Motor neuron (in vitro differentiated cells): ENCODE results near the gene EPHA6. TPM values are rescaled to one million over a fixed set of nuclear protein-coding genes. Genes with fewer than 3 reads are reported as not detected.
A peak's percentile ranks its signal among the peaks of the same experiment; 100 is the strongest.
"Not testable (repeated sequence)": the region's sequence is repeated elsewhere in the genome, so short reads cannot be mapped to it uniquely, and the experiment has no call there.

Experiments used
- ATAC-seq, 8 experiments: fragments of 200-7000 bp; cut with Tn5 transposase; replicated peaks in 6 of 8; 2 replicates each; pipeline ENCODE4 v1.8.0; 2021; ENCODE audit warnings: mild to moderate bottlenecking in 8 of 8, moderate library complexity in 8 of 8
- H3K27ac ChIP-seq, 2 donors: fragments of 250-450 bp; sonication (Bioruptor Pico); 2 replicates each; pipeline ENCODE4 v1.9.0; 2021; ENCODE audit warnings: antibody characterized with exemption in 2 of 2, mild to moderate bottlenecking in 2 of 2, moderate library complexity in 1 of 2
- H3K4me1 ChIP-seq, 2 donors: fragments of 250-450 bp; sonication (Bioruptor Pico); replicated peaks in 1 of 2; 2 replicates each; pipeline ENCODE4 v1.6.1; 2021; ENCODE audit warnings: antibody characterized with exemption in 2 of 2, mild to moderate bottlenecking in 2 of 2, moderate library complexity in 1 of 2
- H3K4me3 ChIP-seq, 5 donors: fragments of 250-450 bp; sonication (Bioruptor Pico); 2 replicates each; pipeline ENCODE4 v1.9.0; 2021; ENCODE audit warnings: antibody characterized with exemption in 5 of 5, mild to moderate bottlenecking in 5 of 5, moderate library complexity in 4 of 5
- WGBS, 10 experiments: fragments of 450-650 bp; shearing (Covaris generic); methylation state at CpG; one replicate each; pipeline ENCODE4 v1.0.0; 2022; 5-methylcytosine and 5-hydroxymethylcytosine counted together
- in situ Hi-C, 9 experiments: fragments of 400-800 bp; cut with MboI; loops; one replicate each; pipeline ENCODE4 v1.15.0; 2021; ENCODE audit warnings: low sequenced_read_pairs in 9 of 9, low pct_unique_long_range_greater_than_20kb in 2 of 9; ENCODE audit not compliant: unreplicated experiment in 9 of 9
- total RNA-seq, 8 experiments: library from RNA; unstranded; fragments of 300-600 nt; gene quantifications; 2 replicates each; pipeline versions ENCODE4 v1.2.3 to v1.2.4, GENCODE V29; 2022

The EPHA6 gene
- total RNA-seq, 8 experiments from 2014 or later = 0.31 to 11.2 (median 5.6) TPM

- WGBS, 10 experiments = 27 to 100% (median 94%) methylated on average over 2 to 4 of the region's 4 CpGs; no CpG with 5 or more reads in 1 of the 10 experiments
- no peak for ATAC-seq
Observed at GRCh38 chr3:96958856-96959255, 144.5 kb downstream of the EPHA6 start.

GRCh38 chr3:96959474-96959873 lies 145.1 kb downstream of the EPHA6 start:
- 0 to 100% (median 73%) methylated on average over 1 of the region's 1 CpG for WGBS, 10 experiments
- in situ Hi-C loops = no loop called here
- no peak overlapping the region for H3K27ac ChIP-seq
- H3K4me1 ChIP-seq = peaks cover 0 to 1% of the 10 kb centered on the region in 2 donors
- no peak overlapping the region for H3K4me3 ChIP-seq
- ATAC-seq = no peak

More at GRCh38 chr3:96958856-96959255, 144.5 kb downstream of the EPHA6 start:
- Histone ChIP-seq H3K4me1 (no peaks in the 10 kb centered on the region), H3K27ac (no peak overlapping the region), H3K4me3 (no peak overlapping the region)
- in situ Hi-C loops = no loop called here

GRCh38 chr3:96959901-96960641 lies 145.7 kb downstream of the EPHA6 start:
- H3K27ac ChIP-seq = no peak overlapping the region
- 0 to 100% (median 90%) methylated on average over 1 to 4 of the region's 4 CpGs for WGBS, 10 experiments
- no peak overlapping the region for H3K4me3 ChIP-seq
- in situ Hi-C loops = no loop called here
- H3K4me1 ChIP-seq = peaks cover 0 to 3% of the 10 kb centered on the region in 2 donors
- no peak for ATAC-seq

GRCh38 chr3:96960661-96961330 lies 146.4 kb downstream of the EPHA6 start:
- ATAC-seq = no peak
- 0 to 100% (median 84%) methylated on average over 1 of the region's 1 CpG; no CpG with 5 or more reads in 2 of the 10 experiments for WGBS, 10 experiments
- in situ Hi-C loops = no loop called here

GRCh38 chr3:96961576-96961975 lies 147.2 kb downstream of the EPHA6 start:
- ATAC-seq = no peak
- no peak overlapping the region for H3K27ac ChIP-seq

More at GRCh38 chr3:96960661-96961330, 146.4 kb downstream of the EPHA6 start:
- Histone ChIP-seq H3K4me3 (no peak overlapping the region), H3K4me1 (peaks cover 0 to 3% of the 10 kb centered on the region in 2 donors), H3K27ac (no peak overlapping the region)

GRCh38 chr3:96966181-96966929 lies 152.0 kb downstream of the EPHA6 start:
- H3K4me3 ChIP-seq = no peak overlapping the region
- 19 to 100% (median 88%) methylated on average over 1 to 6 of the region's 6 CpGs for WGBS, 10 experiments
- in situ Hi-C loops = no loop called here
- ATAC-seq = no peak
- H3K27ac ChIP-seq = no peak overlapping the region
- peaks cover 0 to 6% of the 10 kb centered on the region in 2 donors for H3K4me1 ChIP-seq

More at GRCh38 chr3:96961576-96961975, 147.2 kb downstream of the EPHA6 start:
- H3K4me1 ChIP-seq = peaks cover 0 to 3% of the 10 kb centered on the region in 2 donors
- H3K4me3 ChIP-seq = no peak overlapping the region
- in situ Hi-C loops = no loop called here

GRCh38 chr3:96970211-96970610 lies 155.8 kb downstream of the EPHA6 start:
- in situ Hi-C loops = no loop called here
- WGBS, 10 experiments = 0 to 67% (median 41%) methylated on average over 1 to 2 of the region's 2 CpGs; no CpG with 5 or more reads in 4 of the 10 experiments
- H3K4me3 ChIP-seq = no peak overlapping the region
- no peak overlapping the region for H3K27ac ChIP-seq
- H3K4me1 ChIP-seq = peaks cover 0 to 5% of the 10 kb centered on the region in 2 donors
- ATAC-seq = peak in 3 of 8 experiments; percentile 40 to 46 (median 42)

- in situ Hi-C loops = no loop called here
- no peak for ATAC-seq
- Histone ChIP-seq H3K4me3 (no peak overlapping the region), H3K4me1 (no peaks in the 10 kb centered on the region), H3K27ac (no peak overlapping the region)
Observed at GRCh38 chr3:96977671-96978070, 163.3 kb downstream of the EPHA6 start.

GRCh38 chr3:96983716-96984115 lies 169.3 kb downstream of the EPHA6 start:
- ATAC-seq, H3K27ac ChIP-seq, in situ Hi-C loops, H3K4me1 ChIP-seq, H3K4me3 ChIP-seq: not testable (repeated sequence)
- 48 to 100% (median 88%) methylated on average over 1 to 7 of the region's 7 CpGs; no CpG with 5 or more reads in 1 of the 10 experiments for WGBS, 10 experiments

- in situ Hi-C loops = no loop called here
- no peak overlapping the region for H3K4me3 ChIP-seq
- WGBS, 10 experiments = 0 to 100% (median 87%) methylated on average over 1 of the region's 1 CpG; no CpG with 5 or more reads in 2 of the 10 experiments
- no peak overlapping the region for H3K27ac ChIP-seq
- no peak for ATAC-seq
- no peaks in the 10 kb centered on the region for H3K4me1 ChIP-seq
Observed at GRCh38 chr3:96986241-96986640, 171.8 kb downstream of the EPHA6 start.

GRCh38 chr3:96991231-96991630 lies 176.8 kb downstream of the EPHA6 start:
- in situ Hi-C loops = no loop called here
- 6 to 100% (median 54%) methylated on average over 1 to 2 of the region's 2 CpGs; no CpG with 5 or more reads in 2 of the 10 experiments for WGBS, 10 experiments
- ATAC-seq = no peak
- H3K27ac ChIP-seq = no peak overlapping the region
- H3K4me3 ChIP-seq = no peak overlapping the region
- H3K4me1 ChIP-seq = peaks cover 0 to 3% of the 10 kb centered on the region in 2 donors

GRCh38 chr3:96991800-96992365 lies 177.5 kb downstream of the EPHA6 start:
- 0 to 100% (median 74%) methylated on average over 1 to 4 of the region's 4 CpGs; no CpG with 5 or more reads in 1 of the 10 experiments for WGBS, 10 experiments
- peaks cover 0 to 3% of the 10 kb centered on the region in 2 donors for H3K4me1 ChIP-seq
- in situ Hi-C loops = no loop called here
- no peak for ATAC-seq
- no peak overlapping the region for H3K4me3 ChIP-seq
- no peak overlapping the region for H3K27ac ChIP-seq

- Histone ChIP-seq H3K27ac (no peak overlapping the region), H3K4me3 (no peak overlapping the region), H3K4me1 (peaks cover 0 to 3% of the 10 kb centered on the region in 2 donors)
- in situ Hi-C loops = no loop called here
- peak in 1 of 8 experiments; percentile 55 for ATAC-seq
- WGBS, 10 experiments = 18 to 100% (median 74%) methylated on average over 1 to 3 of the region's 3 CpGs; no CpG with 5 or more reads in 1 of the 10 experiments
Observed at GRCh38 chr3:96994988-96995387, 180.6 kb downstream of the EPHA6 start.
